Measurements from ENCODE around the gene PANX2. TPM values are rescaled to one million over a fixed set of nuclear protein-coding genes. Genes with fewer than 3 reads are reported as not detected.

PANX2 gene
- total and polyA plus RNA-seq, 2 of the 13 experiments (the other 11 are each of a cell fraction or from before 2014, with no cell fraction given), result 0.15 to 1.1 TPM

GRCh38 chr22:50146439-50147238, 23.9 kb upstream of the PANX2 start (continued):
- no peak for TF ChIP-seq ZNF17 (CRISPR knock-in tag; IDR thresholded peaks at IDR 0.05)
- TF ChIP-seq ZNF510 (CRISPR knock-in tag; IDR thresholded peaks at IDR 0.05; ENCODE audit: low read depth), result no peak
- TF ChIP-seq ZNF441 (CRISPR knock-in tag; IDR thresholded peaks at IDR 0.05; ENCODE audit: borderline replicate concordance), result no peak; the same call in 1 of the 2 replicates
- peak; percentile 84 for TF ChIP-seq SMC3 (IDR thresholded peaks at IDR 0.05; ENCODE audit: low read length)
- no peak for TF ChIP-seq ZXDC (CRISPR knock-in tag; IDR thresholded peaks at IDR 0.05)
- no peak for TF ChIP-seq ZNF121 (CRISPR knock-in tag; IDR thresholded peaks at IDR 0.05)
- no peak for TF ChIP-seq LRRFIP1 (CRISPR knock-in tag; conservative IDR thresholded peaks at IDR 0.05)
- TF ChIP-seq HNRNPH1 (optimal IDR thresholded peaks at IDR 0.05; ENCODE audit: low read depth, low read length), result no peak
- peak; percentile 17; the same call in 1 of the 2 replicates for TF ChIP-seq ZNF770 (CRISPR knock-in tag; IDR thresholded peaks at IDR 0.05)
- TF ChIP-seq UBTF (CRISPR knock-in tag; IDR thresholded peaks at IDR 0.05), result peak; percentile 32; the same call in 1 of the 2 replicates
- peak; percentile 47; the same call in 1 of the 2 replicates for TF ChIP-seq IRF2 (CRISPR knock-in tag; IDR thresholded peaks at IDR 0.05)
- no peak for TF ChIP-seq TIGD3 (CRISPR knock-in tag; IDR thresholded peaks at IDR 0.05; ENCODE audit: borderline replicate concordance)
- peak; percentile 94 for TF ChIP-seq HNRNPL (IDR thresholded peaks at IDR 0.05; ENCODE audit: low read depth, low read length)
- TF ChIP-seq SAP130 (CRISPR knock-in tag; IDR thresholded peaks at IDR 0.05; ENCODE audit: low read depth), result peak; percentile 69
- TF ChIP-seq PAX8 (CRISPR knock-in tag; IDR thresholded peaks at IDR 0.05; ENCODE audit: borderline replicate concordance), result no peak
- peak; percentile 28; the same call in 1 of the 2 replicates for TF ChIP-seq PHF8 (CRISPR knock-in tag; IDR thresholded peaks at IDR 0.05)
- TF ChIP-seq ZNF546 (CRISPR knock-in tag; conservative IDR thresholded peaks at IDR 0.05), result no peak
- no peak for TF ChIP-seq SP1 (IDR thresholded peaks at IDR 0.05)
- no peak for TF ChIP-seq SP1 (CRISPR knock-in tag; IDR thresholded peaks at IDR 0.05)

All from HepG2 (cell line).